ENCODE measurements around the gene OPA3. TPM values are rescaled to one million over a fixed set of nuclear protein-coding genes. Genes with fewer than 3 reads are reported as not detected.
A peak's percentile ranks its signal among the peaks of the same experiment; 100 is the strongest.

OPA3 gene
- total and polyA plus RNA-seq, 2 experiments from 2014 or later = 11.5 to 14.5 TPM

GRCh38 chr19:45500918-45501729 is 83.5 kb downstream of the OPA3 start:
- H3K27me3 ChIP-seq (ENCODE audit: insufficient read depth) = peaks cover 7% of the 10 kb centered on the region; the same call in 1 of the 2 replicates
- no peaks in the 10 kb centered on the region for H3K9me2 ChIP-seq (ENCODE audit: insufficient read depth)
- H3F3A ChIP-seq (replicated peaks; ENCODE audit: low read depth) = peaks cover 8% of the 10 kb centered on the region; the same call in 1 of the 2 replicates
- H3K4me2 ChIP-seq = peak overlapping the region; percentile 11
- Mint-ChIP-seq H3K27ac (no peak overlapping the region), H3K36me3 (ENCODE audit: low read depth) (no peaks in the 10 kb centered on the region), H3K4me3 (peak overlapping the region; percentile 45; the same call in 1 of the 3 replicates), H3K9me3 (no peaks in the 10 kb centered on the region), H3K27me3 (ENCODE audit: insufficient read depth, low read depth, poor library complexity) (peaks cover 23% of the 10 kb centered on the region), H3K4me1 (peaks cover 38% of the 10 kb centered on the region)
- H3K27ac ChIP-seq (ENCODE audit: low read depth) = peak overlapping the region; percentile 36; the same call in 1 of the 2 replicates
- TF ChIP-seq CREB1 (CRISPR knock-in tag; IDR thresholded peaks at IDR 0.05; ENCODE audit: low read depth) = no peak
- TF ChIP-seq POLR2AphosphoS5 (IDR thresholded peaks at IDR 0.05; ENCODE audit: low read depth) = 0 out of 2 replicates have a peak, but pooled peaks have one; percentile 32
- H3K36me3 ChIP-seq (ENCODE audit: insufficient read depth) = no peaks in the 10 kb centered on the region
- no peak for ATAC-seq
- DNase-seq (ENCODE audit: low spot score) = peak; percentile 75
- peaks cover 18% of the 10 kb centered on the region for H3K4me1 ChIP-seq (ENCODE audit: insufficient read depth)
- no peaks in the 10 kb centered on the region; the same call in 1 of the 2 replicates for H4K20me1 ChIP-seq (replicated peaks; ENCODE audit: insufficient read depth)
- H3K4me3 ChIP-seq = no peak overlapping the region
- no peaks in the 10 kb centered on the region for H3K79me2 ChIP-seq (replicated peaks; ENCODE audit: insufficient read depth)
- H2AFZ ChIP-seq = no peak overlapping the region

- H3K36me3 Mint-ChIP-seq (ENCODE audit: low read depth) = no peaks in the 10 kb centered on the region
- DNase-seq (ENCODE audit: low spot score) (peak; percentile 100), ATAC-seq (peak; percentile 61)
- H4K20me1 ChIP-seq (replicated peaks; ENCODE audit: insufficient read depth) = peaks cover 2% of the 10 kb centered on the region; the same call in 1 of the 2 replicates
- no peak overlapping the region for H3K27ac Mint-ChIP-seq
- no peak overlapping the region; the same call in 1 of the 2 replicates for H2AFZ ChIP-seq
- no peaks in the 10 kb centered on the region for H3K36me3 ChIP-seq (ENCODE audit: insufficient read depth)
- peak overlapping the region; percentile 59 for H3K4me3 ChIP-seq
- peaks cover 19% of the 10 kb centered on the region; the same call in 1 of the 2 replicates for H3K4me1 ChIP-seq (ENCODE audit: insufficient read depth)
- TF ChIP-seq ETS1 (IDR thresholded peaks at IDR 0.05) = 0 out of 2 replicates have a peak, but pooled peaks have one; percentile 25
- no peak for TF ChIP-seq EZH2phosphoT487 (IDR thresholded peaks at IDR 0.05; ENCODE audit: unreplicated experiment)
- TF ChIP-seq JUNB (IDR thresholded peaks at IDR 0.05; ENCODE audit: unreplicated experiment) = no peak
- no peak for TF ChIP-seq CTCF (conservative IDR thresholded peaks at IDR 0.05; ENCODE audit: low read depth in 2 of 2)
- TF ChIP-seq POLR2AphosphoS5 (IDR thresholded peaks at IDR 0.05; ENCODE audit: low read depth) = peak; percentile 63
- H3K9me2 ChIP-seq (ENCODE audit: insufficient read depth) = no peaks in the 10 kb centered on the region
- H3K4me3 Mint-ChIP-seq = peak overlapping the region; percentile 73
- no peaks in the 10 kb centered on the region for H3K9me3 Mint-ChIP-seq
- H3K27me3 ChIP-seq (ENCODE audit: insufficient read depth) = peaks cover 15% of the 10 kb centered on the region; the same call in 1 of the 2 replicates
- H3F3A ChIP-seq (replicated peaks; ENCODE audit: low read depth) = peaks cover 10% of the 10 kb centered on the region
- H3K27ac ChIP-seq (ENCODE audit: low read depth) = no peak overlapping the region
- H3K27me3 Mint-ChIP-seq (ENCODE audit: insufficient read depth, low read depth, poor library complexity) = peaks cover 29% of the 10 kb centered on the region
- H3K79me2 ChIP-seq (replicated peaks; ENCODE audit: insufficient read depth) = no peaks in the 10 kb centered on the region
- peak overlapping the region; percentile 78 for H3K4me2 ChIP-seq
- peaks cover 43% of the 10 kb centered on the region for H3K4me1 Mint-ChIP-seq
These were observed 85.1 kb downstream of the OPA3 start for GRCh38 chr19:45499196-45500180.

Data from GM23338 (cell line).